CD4-positive, alpha-beta T cell treated with Interleukin-12 subunit alpha and Interleukin-12 subunit beta, for 1 hour (primary cell): ENCODE data around the gene SART1.
"Not testable (repeated sequence)": the region's sequence is repeated elsewhere in the genome, so short reads cannot be mapped to it uniquely, and the experiment has no call there.

ENCODE experiments used
- DNase-seq: peaks from one replicate; pipeline ENCODE4 v3.0.0-alpha.2; 2020

Gene SART1

DNA sequence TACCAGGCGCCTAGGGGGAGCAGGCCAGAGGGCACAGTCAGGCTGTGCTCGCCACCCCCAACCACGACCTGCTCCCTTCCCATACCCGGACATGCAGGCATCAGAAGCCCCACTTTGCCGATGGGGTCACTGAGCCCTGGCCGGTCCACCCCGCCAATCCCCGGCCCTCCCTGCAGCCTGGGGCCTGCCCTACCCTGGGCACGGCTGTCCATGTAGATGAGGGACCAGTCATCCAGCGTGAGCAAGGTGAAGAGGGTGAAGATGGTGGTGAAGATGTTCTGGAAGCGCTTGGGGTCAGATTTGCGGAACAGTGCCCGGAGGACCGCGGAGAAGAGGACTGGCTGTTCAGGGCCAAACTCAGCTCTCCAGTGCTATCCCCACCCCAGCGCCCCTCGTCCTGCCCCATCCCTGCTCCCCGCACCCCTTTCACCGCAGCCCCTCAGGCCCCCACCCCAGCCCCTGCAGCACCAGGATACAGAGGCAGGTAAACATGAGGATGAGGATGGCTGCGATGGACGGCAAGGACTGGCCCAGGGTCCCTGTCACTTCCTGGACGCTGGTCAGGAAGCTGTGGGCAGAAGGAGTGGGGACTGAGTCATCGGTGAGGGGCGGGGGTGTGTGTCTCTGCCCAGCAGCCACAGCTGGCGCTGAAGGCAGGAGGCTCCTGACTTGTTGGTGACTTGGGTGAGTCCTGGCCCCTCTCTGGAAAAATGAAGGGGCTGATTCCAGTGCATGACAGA, 59.3 kb downstream of the SART1 start:
- DNase-seq: no peak

- DNase-seq: peak; percentile 79
These were observed 61.1 kb downstream of the SART1 start for GRCh38 chr11:66022401-66023185.

GRCh38 chr11:66023186-66023440, 61.6 kb downstream of the SART1 start:
- not testable (repeated sequence) for DNase-seq

DNA sequence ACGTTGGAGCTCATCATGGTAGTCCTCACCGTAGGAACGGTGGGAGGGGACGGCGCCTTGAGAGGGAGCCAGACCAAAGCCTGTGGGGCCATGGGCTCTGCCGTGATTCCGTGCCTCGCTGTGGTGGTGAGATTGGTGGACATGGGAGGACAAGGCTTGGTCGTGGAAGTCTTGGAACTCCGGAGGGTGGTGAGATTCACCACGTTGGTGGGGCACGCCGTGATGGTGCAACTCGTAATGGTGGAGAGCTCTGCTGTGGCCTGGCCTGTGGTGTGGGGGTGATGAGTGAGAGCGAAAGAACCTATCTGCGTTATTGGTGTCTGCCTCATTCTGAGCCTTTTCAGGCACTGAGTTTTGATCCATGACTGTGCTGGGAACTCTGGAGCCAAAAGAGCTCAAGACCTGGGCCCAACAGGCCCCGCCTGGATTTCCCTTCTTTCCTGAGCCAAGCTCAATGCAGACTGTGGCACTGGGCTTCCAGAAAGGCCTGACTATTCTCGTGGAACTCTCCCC, 64.5 kb downstream of the SART1 start, which contains the start of gene CATSPER1:
CATSPER1 (minus strand) TSS at position 463 of the 513 bp plus-strand sequence; CDS start at position 363, 100 bp downstream.
- no peak for DNase-seq
